PFSK-1 (cell line): ENCODE measurements around the gene HINFP. TPM values are rescaled to one million over a fixed set of nuclear protein-coding genes. Genes with fewer than 3 reads are reported as not detected.
A peak's percentile ranks its signal among the peaks of the same experiment; 100 is the strongest.

ENCODE experiments used
- FOXP2 ChIP-seq: optimal IDR thresholded peaks from 2 replicates; pipeline ENCODE3; 2011; ENCODE audit warnings: borderline replicate concordance, control low read depth, inconsistent platforms; ENCODE audit not compliant: insufficient read depth; ENCODE audit errors: extremely low read length, extremely low read depth
- POLR2AphosphoS5 ChIP-seq: IDR thresholded peaks from 2 replicates; pipeline ENCODE4 v1.6.1; 2012; ENCODE audit warnings: low read depth, mild to moderate bottlenecking, control low read depth, low read length, moderate library complexity
- SIN3A ChIP-seq: IDR thresholded peaks from 2 replicates; pipeline ENCODE4 v1.6.1; 2012; ENCODE audit warnings: mild to moderate bottlenecking, low read length, moderate library complexity, borderline replicate concordance; ENCODE audit not compliant: insufficient read depth
- TAF1 ChIP-seq: IDR thresholded peaks from 2 replicates; pipeline ENCODE4 v1.6.1; 2012; ENCODE audit warnings: low read length, control low read depth, borderline replicate concordance; ENCODE audit not compliant: insufficient read depth
- polyA plus RNA-seq: library from polyadenylated mRNA; unstranded; fragments of >200 nt; gene quantifications from one replicate; pipeline ENCODE4 v1.2.1, GENCODE V29; 2012; ENCODE audit warnings: low read depth, missing spikeins; ENCODE audit not compliant: insufficient read length
- TF ChIP-seq, protein P1 (sequence below), 2 experiments: IDR thresholded peaks; 2 replicates each; pipeline versions ENCODE4 v1.6.1 to v1.8.0; 2011 to 2012; ENCODE audit warnings: low read depth in 2 of 2, low read length in 2 of 2, control low read depth in 1 of 2, inconsistent platforms in 1 of 2, mild to moderate bottlenecking in 1 of 2, moderate library complexity in 1 of 2; ENCODE audit not compliant: insufficient read depth in 1 of 2

The HINFP gene, protein sequence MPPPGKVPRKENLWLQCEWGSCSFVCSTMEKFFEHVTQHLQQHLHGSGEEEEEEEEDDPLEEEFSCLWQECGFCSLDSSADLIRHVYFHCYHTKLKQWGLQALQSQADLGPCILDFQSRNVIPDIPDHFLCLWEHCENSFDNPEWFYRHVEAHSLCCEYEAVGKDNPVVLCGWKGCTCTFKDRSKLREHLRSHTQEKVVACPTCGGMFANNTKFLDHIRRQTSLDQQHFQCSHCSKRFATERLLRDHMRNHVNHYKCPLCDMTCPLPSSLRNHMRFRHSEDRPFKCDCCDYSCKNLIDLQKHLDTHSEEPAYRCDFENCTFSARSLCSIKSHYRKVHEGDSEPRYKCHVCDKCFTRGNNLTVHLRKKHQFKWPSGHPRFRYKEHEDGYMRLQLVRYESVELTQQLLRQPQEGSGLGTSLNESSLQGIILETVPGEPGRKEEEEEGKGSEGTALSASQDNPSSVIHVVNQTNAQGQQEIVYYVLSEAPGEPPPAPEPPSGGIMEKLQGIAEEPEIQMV
- 28.4 TPM for polyA plus RNA-seq

DNA sequence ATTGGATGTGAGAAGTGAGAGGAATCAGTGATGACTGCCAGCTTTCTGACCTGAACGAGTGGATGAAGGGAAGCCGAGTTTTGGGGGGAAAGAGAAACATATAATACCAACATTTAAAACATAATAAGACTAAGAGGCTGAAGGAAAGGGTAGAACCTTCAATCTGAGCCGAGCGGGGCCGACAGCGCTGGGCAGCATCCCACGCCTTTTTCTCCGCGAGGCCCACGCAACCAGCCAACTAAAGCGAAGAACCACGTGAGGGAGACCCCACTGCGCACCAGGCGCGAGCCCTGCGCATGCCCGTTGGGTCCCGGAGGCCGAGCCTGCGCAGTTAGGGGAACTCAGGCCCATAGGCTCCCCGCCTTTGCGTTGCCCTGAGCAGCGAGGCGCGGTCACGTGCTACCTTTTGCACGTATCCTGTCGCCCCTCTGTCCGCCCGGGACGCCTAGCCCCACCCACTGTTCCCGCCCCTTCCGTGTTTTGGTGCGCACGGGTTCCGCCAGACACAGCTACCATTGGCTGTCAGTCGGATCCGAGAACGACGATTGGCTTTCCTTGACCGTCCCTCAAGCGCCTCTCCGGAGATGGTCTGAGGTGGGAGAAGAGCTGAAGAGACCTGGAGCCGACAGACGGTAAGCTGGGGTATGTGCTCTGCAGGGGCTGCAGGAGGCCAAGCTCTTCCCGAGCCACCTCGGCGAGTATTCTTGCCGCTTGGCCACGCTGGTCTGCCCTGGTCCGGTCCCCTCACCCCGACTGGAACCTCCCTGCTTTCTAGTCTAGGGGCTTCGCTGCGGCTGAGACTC lies at the start of gene HINFP:
Gene HINFP (plus strand): TSS at position 573 of the 803 bp plus-strand sequence. CDS start 5,365 bp downstream, outside the sequence.
- TF ChIP-seq FOXP2: peak; percentile 78
- TF ChIP-seq POLR2AphosphoS5: peak; percentile 92
- peak; percentile 64; the same call in 1 of the 2 replicates for TF ChIP-seq TAF1
- peak; percentile 85; the same call in 1 of the 2 replicates for TF ChIP-seq SIN3A
- TF ChIP-seq, protein P1, sequence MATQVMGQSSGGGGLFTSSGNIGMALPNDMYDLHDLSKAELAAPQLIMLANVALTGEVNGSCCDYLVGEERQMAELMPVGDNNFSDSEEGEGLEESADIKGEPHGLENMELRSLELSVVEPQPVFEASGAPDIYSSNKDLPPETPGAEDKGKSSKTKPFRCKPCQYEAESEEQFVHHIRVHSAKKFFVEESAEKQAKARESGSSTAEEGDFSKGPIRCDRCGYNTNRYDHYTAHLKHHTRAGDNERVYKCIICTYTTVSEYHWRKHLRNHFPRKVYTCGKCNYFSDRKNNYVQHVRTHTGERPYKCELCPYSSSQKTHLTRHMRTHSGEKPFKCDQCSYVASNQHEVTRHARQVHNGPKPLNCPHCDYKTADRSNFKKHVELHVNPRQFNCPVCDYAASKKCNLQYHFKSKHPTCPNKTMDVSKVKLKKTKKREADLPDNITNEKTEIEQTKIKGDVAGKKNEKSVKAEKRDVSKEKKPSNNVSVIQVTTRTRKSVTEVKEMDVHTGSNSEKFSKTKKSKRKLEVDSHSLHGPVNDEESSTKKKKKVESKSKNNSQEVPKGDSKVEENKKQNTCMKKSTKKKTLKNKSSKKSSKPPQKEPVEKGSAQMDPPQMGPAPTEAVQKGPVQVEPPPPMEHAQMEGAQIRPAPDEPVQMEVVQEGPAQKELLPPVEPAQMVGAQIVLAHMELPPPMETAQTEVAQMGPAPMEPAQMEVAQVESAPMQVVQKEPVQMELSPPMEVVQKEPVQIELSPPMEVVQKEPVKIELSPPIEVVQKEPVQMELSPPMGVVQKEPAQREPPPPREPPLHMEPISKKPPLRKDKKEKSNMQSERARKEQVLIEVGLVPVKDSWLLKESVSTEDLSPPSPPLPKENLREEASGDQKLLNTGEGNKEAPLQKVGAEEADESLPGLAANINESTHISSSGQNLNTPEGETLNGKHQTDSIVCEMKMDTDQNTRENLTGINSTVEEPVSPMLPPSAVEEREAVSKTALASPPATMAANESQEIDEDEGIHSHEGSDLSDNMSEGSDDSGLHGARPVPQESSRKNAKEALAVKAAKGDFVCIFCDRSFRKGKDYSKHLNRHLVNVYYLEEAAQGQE (IDR thresholded peaks at IDR 0.05; ENCODE audit: insufficient read depth in 1 of 2, low read depth in 2 of 2, low read length in 2 of 2): no peak; a peak in 1 of 4 replicates

DNA sequence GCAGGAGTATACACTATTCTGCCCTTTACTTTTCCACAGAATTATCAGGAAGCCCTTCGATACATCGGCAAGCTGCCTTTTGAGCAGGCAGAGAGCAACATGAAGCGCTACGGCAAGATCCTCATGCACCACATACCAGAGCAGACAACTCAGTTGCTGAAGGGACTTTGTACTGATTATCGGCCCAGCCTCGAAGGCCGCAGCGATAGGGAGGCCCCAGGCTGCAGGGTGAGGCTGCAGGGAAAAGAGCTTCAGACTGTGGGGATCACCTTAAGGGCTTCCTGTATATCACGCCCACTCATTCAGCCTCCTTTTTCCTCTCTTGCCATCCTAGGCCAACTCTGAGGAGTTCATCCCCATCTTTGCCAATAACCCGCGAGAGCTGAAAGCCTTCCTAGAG lies 43.5 kb upstream of the HINFP start:
- TF ChIP-seq, protein P1 (IDR thresholded peaks at IDR 0.05; ENCODE audit: insufficient read depth in 1 of 2, low read depth in 2 of 2, low read length in 2 of 2): no peak
- TF ChIP-seq POLR2AphosphoS5 (no peak), FOXP2 (no peak), TAF1 (no peak), SIN3A (no peak)

DNA sequence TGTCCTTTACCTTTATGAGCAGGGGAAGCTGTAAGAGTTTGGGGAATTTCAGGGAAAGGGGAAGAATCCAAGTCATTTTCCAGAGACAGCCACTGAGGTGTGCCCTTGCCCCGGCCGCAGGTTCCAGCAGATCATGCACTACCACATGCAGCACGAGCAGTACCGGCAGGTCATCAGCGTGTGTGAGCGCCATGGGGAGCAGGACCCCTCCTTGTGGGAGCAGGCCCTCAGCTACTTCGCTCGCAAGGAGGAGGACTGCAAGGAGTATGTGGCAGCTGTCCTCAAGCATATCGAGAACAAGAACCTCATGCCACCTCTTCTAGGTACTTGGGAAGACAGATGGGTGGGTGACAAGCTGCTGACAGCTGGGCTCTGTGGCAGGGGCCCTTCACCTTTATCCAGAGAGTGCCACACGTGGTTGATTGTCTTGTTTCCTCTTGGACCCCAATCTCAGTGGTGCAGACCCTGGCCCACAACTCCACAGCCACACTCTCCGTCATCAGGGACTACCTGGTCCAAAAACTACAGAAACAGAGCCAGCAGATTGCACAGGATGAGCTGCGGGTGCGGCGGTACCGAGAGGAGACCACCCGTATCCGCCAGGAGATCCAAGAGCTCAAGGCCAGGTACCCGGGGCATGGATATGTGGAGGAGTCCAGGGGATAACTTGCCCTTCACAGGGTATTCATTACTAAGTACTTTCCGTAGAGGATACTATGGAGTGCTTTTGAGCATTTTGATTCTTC lies 42.5 kb upstream of the HINFP start:
- TF ChIP-seq FOXP2: no peak
- TF ChIP-seq POLR2AphosphoS5: no peak
- no peak for TF ChIP-seq TAF1
- no peak for TF ChIP-seq SIN3A
- TF ChIP-seq, protein P1 (IDR thresholded peaks at IDR 0.05; ENCODE audit: insufficient read depth in 1 of 2, low read depth in 2 of 2, low read length in 2 of 2): no peak

DNA sequence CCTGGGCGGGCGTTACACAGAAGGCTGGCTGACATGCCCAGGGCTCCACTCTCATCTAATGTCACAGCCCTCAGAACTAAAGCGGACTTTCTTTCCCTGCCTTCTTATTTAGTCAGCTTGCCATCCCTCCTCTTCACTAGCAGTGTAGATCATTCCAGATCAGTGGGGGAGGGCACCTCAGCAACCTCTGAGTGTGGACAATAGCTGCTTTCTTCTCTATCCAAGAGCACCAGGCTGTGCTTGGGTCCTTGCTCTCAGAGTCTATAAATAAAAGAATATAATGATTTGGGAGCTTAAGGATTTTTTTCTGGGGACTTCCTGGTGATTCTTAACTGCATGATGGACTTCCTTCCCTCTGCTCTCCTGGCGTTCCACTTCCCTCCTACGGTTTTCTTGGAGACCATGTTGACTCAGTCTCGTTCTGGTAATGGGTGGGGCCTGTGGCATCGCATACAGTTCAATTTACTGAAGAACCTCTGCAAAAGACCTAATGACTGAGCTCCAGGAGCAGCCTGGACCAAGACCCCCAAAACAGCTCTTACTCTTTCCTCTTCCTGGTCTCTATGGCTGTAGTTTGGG lies 39.6 kb upstream of the HINFP start:
- TF ChIP-seq, protein P1 (IDR thresholded peaks at IDR 0.05; ENCODE audit: insufficient read depth in 1 of 2, low read depth in 2 of 2, low read length in 2 of 2): no peak
- TF ChIP-seq POLR2AphosphoS5: no peak
- no peak for TF ChIP-seq FOXP2
- no peak for TF ChIP-seq TAF1
- no peak for TF ChIP-seq SIN3A
